ENCODE data around the gene SLITRK2. TPM values are rescaled to one million over a fixed set of nuclear protein-coding genes. Genes with fewer than 3 reads are reported as not detected.

SLITRK2 gene
- total RNA-seq, 1 donor from 2014 or later, result 0.45 TPM

DNA sequence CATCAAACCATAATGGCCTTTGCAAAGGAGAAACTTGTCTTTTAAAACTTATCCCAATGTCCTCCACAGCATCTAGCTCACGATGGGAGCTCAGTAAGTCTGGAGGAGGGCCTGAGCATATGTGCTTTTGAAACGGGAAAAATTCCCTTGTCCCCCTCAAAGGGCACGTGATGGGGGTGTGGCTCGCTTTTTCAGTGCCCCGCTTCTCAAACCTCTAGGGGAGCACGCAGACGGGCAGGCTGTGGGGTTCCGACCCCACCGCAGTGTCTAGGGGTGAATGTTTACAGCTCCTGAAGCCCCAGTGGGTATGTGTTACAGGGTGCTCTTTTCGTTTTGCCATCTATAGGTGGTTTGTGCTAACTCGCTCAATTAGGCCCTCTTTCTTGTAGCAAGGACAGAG lies 31.2 kb downstream of the SLITRK2 start:
- intact Hi-C loops (cut with micrococcal nuclease), result no loop called here
- DNase-seq, result no peak

DNA sequence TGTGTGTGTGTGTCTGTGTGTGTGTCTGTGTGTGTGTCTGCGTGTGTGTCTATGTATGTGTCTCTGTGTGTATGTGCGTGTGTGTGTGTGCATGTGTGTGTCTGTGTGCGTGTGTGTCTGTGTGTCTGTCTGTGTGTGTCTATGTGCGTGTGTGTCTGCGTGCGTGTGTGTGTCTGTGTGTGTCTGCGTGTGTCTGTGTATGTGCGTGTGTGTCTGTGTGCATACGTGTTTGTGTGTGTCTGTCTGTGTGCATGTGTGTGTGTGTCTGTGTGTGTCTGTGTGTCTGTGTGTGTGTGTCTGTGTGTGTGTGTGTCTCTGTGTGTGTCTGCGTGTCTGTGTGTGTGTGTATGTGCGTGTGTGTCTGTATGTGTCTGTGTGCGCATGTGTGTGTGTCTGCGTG lies 35.6 kb downstream of the SLITRK2 start:
- DNase-seq, result no peak
- intact Hi-C loops (cut with micrococcal nuclease), result no loop called here
- ATAC-seq, result no peak

More for the DNA sequence above, 31.2 kb downstream of the SLITRK2 start:
- ATAC-seq, result no peak

DNA sequence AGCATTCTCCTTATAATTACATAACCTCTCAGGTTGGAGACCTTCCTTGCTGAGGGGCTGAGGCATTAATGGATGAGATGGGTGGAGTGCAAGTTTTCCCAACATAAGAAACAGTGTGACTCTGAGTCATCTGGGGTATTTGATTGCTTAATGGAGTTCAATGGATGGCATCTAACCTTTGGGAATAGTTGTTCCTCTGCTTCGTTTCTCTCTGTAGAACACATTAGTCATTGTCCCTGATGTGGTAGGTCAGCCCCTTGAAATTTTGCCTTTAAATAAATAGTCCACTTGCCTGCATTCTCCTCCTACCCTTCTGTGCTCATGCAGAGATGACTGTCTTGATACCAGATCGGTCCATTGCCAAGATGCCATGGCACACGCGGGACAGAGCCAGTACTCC lies 38.6 kb downstream of the SLITRK2 start:
- DNase-seq (no peak), ATAC-seq (no peak)
- intact Hi-C loops (cut with micrococcal nuclease), result no loop called here

DNA sequence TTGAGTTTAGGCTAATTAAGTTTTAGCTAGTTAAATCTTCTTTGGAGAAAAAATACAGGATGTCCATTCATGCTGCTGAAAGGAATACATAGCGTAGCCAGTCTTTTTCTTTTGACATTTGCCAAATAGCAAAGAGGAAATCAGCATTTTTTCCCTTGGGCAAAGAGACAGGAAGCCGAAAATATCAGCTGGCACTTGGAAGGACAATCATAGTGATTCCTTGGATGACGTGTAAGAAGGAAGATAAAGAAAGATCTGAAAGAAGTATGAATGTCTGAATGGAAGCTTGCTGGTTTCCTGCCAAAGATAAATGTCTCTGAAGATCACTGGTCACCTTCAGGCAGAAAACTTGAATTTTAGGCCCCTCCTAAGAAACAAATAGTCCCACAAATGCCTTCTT lies 44.2 kb downstream of the SLITRK2 start:
- no peak for DNase-seq
- no peak for ATAC-seq
- intact Hi-C loops (cut with micrococcal nuclease), result no loop called here

DNA sequence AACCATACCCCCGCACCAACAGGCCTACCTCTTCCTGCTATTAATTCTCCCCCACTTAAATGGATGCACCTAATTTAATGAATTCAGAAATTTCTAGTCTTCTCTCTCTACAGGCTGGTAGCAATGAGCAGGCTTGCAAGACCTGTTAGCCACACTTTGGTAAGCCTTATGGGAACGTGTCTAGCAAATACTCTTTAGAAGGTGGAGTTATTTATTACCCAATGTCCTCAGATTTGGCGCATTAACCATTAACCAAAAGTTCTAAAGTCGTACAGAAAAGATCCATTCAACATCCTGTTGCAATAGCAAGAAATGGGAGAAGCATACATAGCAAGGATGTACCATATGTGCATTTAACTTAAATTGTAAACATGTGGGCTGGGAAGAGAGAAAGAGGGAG lies 47.5 kb downstream of the SLITRK2 start:
- DNase-seq (no peak), ATAC-seq (no peak)
- intact Hi-C loops (cut with micrococcal nuclease), result no loop called here
